ACC112 (cell line): ENCODE measurements around the gene MEX3D.
"Not testable (repeated sequence)": the region's sequence is repeated elsewhere in the genome, so short reads cannot be mapped to it uniquely, and the experiment has no call there.

Experiments
- H2AFZ ChIP-seq: fragments of 200-600 bp; sonication (generic); one replicate; pipeline ENCODE4 v1.6.0; 2017; ENCODE audit warnings: antibody characterized with exemption, low read length; ENCODE audit not compliant: unreplicated experiment
- H3K27ac ChIP-seq: fragments of 200-600 bp; sonication (generic); 2 replicates; pipeline ENCODE4 v1.5.1; 2014; ENCODE audit warnings: low read depth, mild to moderate bottlenecking, antibody characterized with exemption, low read length, moderate library complexity
- H3K27me3 ChIP-seq: fragments of 200-600 bp; sonication (generic); 2 replicates; pipeline ENCODE4 v1.6.1; 2014; ENCODE audit warnings: mild to moderate bottlenecking, antibody characterized with exemption, low read length, moderate library complexity, mixed read lengths; ENCODE audit not compliant: insufficient read depth
- H3K36me3 ChIP-seq: fragments of 200-600 bp; sonication (generic); 2 replicates; pipeline ENCODE4 v1.6.1; 2016; ENCODE audit warnings: mild to moderate bottlenecking, antibody characterized with exemption, low read length, moderate library complexity, mixed read lengths; ENCODE audit not compliant: insufficient read depth
- H3K4me1 ChIP-seq: fragments of 200-600 bp; sonication (generic); one replicate; pipeline ENCODE4 v1.6.1; 2016; ENCODE audit warnings: low read length, mixed read lengths; ENCODE audit not compliant: insufficient read depth, unreplicated experiment, control insufficient read depth
- H3K4me3 ChIP-seq: fragments of 200-600 bp; sonication (generic); 2 replicates; pipeline ENCODE4 v1.5.1; 2014; ENCODE audit warnings: mild to moderate bottlenecking, low read depth, low read length
- H3K79me2 ChIP-seq: fragments of 200-600 bp; sonication (generic); one replicate; pipeline ENCODE4 v1.6.0; 2016; ENCODE audit warnings: low read length; ENCODE audit not compliant: control insufficient read depth, unreplicated experiment, insufficient read depth

MEX3D gene

GRCh38 chr19:1524972-1525325, 43.2 kb downstream of the MEX3D start:
- no peak overlapping the region for H3K4me3 ChIP-seq
- H3K79me2 ChIP-seq, result no peaks in the 10 kb centered on the region
- no peak overlapping the region for H3K27ac ChIP-seq
- H3K4me1 ChIP-seq, result no peaks in the 10 kb centered on the region
- H3K27me3 ChIP-seq, result peaks cover 17% of the 10 kb centered on the region
- H3K36me3 ChIP-seq, result no peaks in the 10 kb centered on the region
- no peak overlapping the region for H2AFZ ChIP-seq

GRCh38 chr19:1524287-1524971, 43.7 kb downstream of the MEX3D start:
- H3K79me2 ChIP-seq, result no peaks in the 10 kb centered on the region
- peaks cover 17% of the 10 kb centered on the region for H3K27me3 ChIP-seq
- H3K4me1 ChIP-seq, result no peaks in the 10 kb centered on the region
- H3K27ac ChIP-seq, result no peak overlapping the region
- H2AFZ ChIP-seq, result no peak overlapping the region
- H3K36me3 ChIP-seq, result no peaks in the 10 kb centered on the region
- no peak overlapping the region for H3K4me3 ChIP-seq

GRCh38 chr19:1523412-1524286, 44.5 kb downstream of the MEX3D start, which contains the start of gene PLK5:
Gene PLK5 (plus strand): TSS chr19:1524077. CDS start chr19:1526997, 2,920 bp downstream.
- Histone ChIP-seq H2AFZ (no peak within 1 kb of the TSS), H3K4me3 (no peak within 1 kb of the TSS), H3K27me3 (peaks cover 17% of the 10 kb centered on the region)

DNA sequence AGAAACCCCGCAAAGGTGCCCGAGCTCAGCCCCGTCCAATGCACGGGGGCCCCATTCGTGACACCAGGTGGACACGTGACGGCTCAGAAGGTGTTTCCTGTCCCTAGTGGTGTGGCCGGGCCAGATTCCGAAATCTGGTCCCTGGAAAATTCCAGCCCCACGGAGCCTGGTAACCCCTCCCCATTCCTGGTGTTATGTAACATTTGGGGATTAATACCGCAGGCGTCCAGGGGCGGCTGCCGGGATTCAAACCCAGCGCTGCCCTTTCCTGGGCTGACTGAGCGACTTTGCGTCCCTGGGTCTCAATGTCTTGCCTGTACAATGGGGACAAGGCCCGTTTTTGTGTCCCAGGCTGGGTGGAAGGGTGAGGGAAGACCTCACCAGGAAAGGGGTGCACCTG, 45.3 kb downstream of the MEX3D start:
- Histone ChIP-seq H3K4me3 (no peak overlapping the region), H3K79me2 (no peaks in the 10 kb centered on the region), H3K27me3 (peaks cover 17% of the 10 kb centered on the region)

More at GRCh38 chr19:1523412-1524286, 44.5 kb downstream of the MEX3D start, which contains the start of gene PLK5:
- H3K27ac ChIP-seq, result no peak within 1 kb of the TSS
- H3K79me2 ChIP-seq, result no peaks in the 10 kb centered on the region
- H3K4me1 ChIP-seq, result no peaks in the 10 kb centered on the region
- no peaks in the 10 kb centered on the region for H3K36me3 ChIP-seq

DNA sequence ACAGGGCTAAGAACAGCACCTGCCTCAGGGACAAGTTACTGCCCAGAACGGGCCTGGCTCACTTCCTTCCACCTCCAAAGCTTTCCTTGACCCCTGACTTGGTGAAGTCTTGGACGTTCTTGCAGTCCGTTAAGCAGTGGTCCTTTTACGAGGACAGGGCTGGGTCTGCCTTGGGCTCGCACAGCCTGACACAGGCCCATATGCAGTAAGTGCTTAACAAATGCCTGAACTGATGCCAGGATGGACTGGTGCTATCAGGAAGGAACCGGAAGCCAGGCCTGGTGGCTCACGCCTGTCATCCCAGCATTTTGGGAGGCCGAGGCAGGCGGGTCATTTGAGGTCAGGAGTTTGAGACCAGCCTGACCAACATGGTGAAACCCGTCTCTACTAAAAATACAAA, 46.1 kb downstream of the MEX3D start:
- Histone ChIP-seq H3K27ac (no peak overlapping the region), H3K36me3 (no peaks in the 10 kb centered on the region), H3K4me3 (no peak overlapping the region), H3K4me1 (no peaks in the 10 kb centered on the region), H3K27me3 (peaks cover 17% of the 10 kb centered on the region), H2AFZ (no peak overlapping the region), H3K79me2 (no peaks in the 10 kb centered on the region)

More for the DNA sequence above, 45.3 kb downstream of the MEX3D start:
- no peaks in the 10 kb centered on the region for H3K36me3 ChIP-seq
- no peak overlapping the region for H2AFZ ChIP-seq
- no peaks in the 10 kb centered on the region for H3K4me1 ChIP-seq
- no peak overlapping the region for H3K27ac ChIP-seq

GRCh38 chr19:1521636-1522035, 46.5 kb downstream of the MEX3D start:
- Histone ChIP-seq H2AFZ (no peak overlapping the region), H3K36me3 (no peaks in the 10 kb centered on the region), H3K4me1 (no peaks in the 10 kb centered on the region), H3K4me3 (no peak overlapping the region), H3K27ac (no peak overlapping the region), H3K79me2 (no peaks in the 10 kb centered on the region), H3K27me3 (peaks cover 17% of the 10 kb centered on the region)

GRCh38 chr19:1520203-1520780, 47.8 kb downstream of the MEX3D start:
- Histone ChIP-seq H3K36me3 (no peaks in the 10 kb centered on the region), H2AFZ (no peak overlapping the region), H3K27me3 (peaks cover 17% of the 10 kb centered on the region), H3K4me3 (no peak overlapping the region), H3K4me1 (no peaks in the 10 kb centered on the region), H3K27ac (no peak overlapping the region), H3K79me2 (no peaks in the 10 kb centered on the region)

DNA sequence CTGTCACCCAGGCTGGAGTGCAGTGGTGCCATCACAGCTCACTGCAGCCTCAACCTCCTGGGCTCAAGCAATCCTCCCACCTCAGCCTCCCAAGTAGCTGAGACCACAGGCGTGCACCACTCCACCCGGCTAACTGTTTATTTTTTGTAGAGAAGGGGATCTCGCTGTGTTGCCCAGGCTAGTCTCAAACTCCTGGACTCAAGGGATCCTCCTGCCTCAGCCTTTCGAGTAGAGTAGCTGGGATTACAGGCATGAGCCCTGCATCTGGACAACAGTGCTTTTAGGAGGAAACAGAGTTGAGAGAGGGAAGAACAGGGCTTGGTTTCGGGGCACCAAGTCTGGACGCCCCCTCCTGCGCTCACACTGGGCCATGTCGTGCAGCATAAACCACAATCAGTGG, 48.3 kb downstream of the MEX3D start:
- peaks cover 13% of the 10 kb centered on the region for H3K27me3 ChIP-seq
- H3K4me3 ChIP-seq, H3K79me2 ChIP-seq, H3K4me1 ChIP-seq, H2AFZ ChIP-seq, H3K36me3 ChIP-seq, H3K27ac ChIP-seq: not testable (repeated sequence)

DNA sequence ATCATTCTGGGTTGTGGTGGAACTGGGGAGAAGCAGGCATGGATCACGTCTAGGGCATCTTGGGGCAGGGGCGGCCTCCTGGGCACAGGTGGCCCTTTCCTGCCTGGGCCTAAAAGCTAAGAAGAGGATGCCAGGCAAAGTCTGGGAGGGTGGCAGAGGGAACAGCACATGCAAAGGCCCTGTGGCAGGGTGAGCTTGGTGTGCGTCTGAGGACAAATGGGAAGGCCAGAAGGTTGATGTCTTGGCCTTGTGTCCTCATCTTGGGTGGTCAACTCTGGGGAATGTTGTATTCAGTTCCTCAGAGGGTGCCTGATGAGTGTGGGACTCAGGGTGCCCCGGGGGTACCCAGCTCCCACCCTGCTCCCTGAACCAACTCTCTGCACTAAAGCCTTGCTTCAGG, 49.7 kb downstream of the MEX3D start:
- no peaks in the 10 kb centered on the region for H3K36me3 ChIP-seq
- no peak overlapping the region for H3K4me3 ChIP-seq
- no peaks in the 10 kb centered on the region for H3K4me1 ChIP-seq
- H3K27me3 ChIP-seq, result peaks cover 5% of the 10 kb centered on the region
- H3K27ac ChIP-seq, result no peak overlapping the region
- H3K79me2 ChIP-seq, result no peaks in the 10 kb centered on the region
- no peak overlapping the region for H2AFZ ChIP-seq

GRCh38 chr19:1516395-1516753, 51.8 kb downstream of the MEX3D start:
- no peaks in the 10 kb centered on the region for H3K79me2 ChIP-seq
- no peak overlapping the region for H3K27ac ChIP-seq
- H3K27me3 ChIP-seq, result no peaks in the 10 kb centered on the region
- no peaks in the 10 kb centered on the region for H3K36me3 ChIP-seq
- peaks cover 3% of the 10 kb centered on the region for H3K4me1 ChIP-seq
- H2AFZ ChIP-seq, result no peak overlapping the region
- H3K4me3 ChIP-seq, result no peak overlapping the region
